H1 (cell line): ENCODE results near the gene ADSS1. TPM values are rescaled to one million over a fixed set of nuclear protein-coding genes. Genes with fewer than 3 reads are reported as not detected.

Experiments used
- CTCF ChIA-PET: fragments of 300-600 bp; sonication (Branson Sonifier 250); formaldehyde crosslinking; loops from one replicate; lab custom pipeline; 2021; ENCODE audit not compliant: partially characterized antibody; lab: Charles Lee
- POLR2A ChIA-PET: fragments of 300-600 bp; sonication (Branson Sonifier 250); formaldehyde crosslinking; loops from one replicate; lab custom pipeline; 2021; ENCODE audit warnings: inconsistent platforms; ENCODE audit not compliant: partially characterized antibody; lab: Charles Lee
- DNase-seq, 2 experiments: peaks; one replicate each; pipeline versions ENCODE4 v3.0.0 to v3.0.0-alpha.2; 2010 to 2022; ENCODE audit warnings: low spot score in 2 of 2, low read depth in 1 of 2, mixed read lengths in 1 of 2
- FAIRE-seq: peaks from 2 replicates; lab custom pipeline; 2011; peaks lifted over from hg19 to GRCh38; lab: Jason Lieb, UNC
- H2AFZ ChIP-seq: 2 replicates; pipeline ENCODE4 v1.8.1; 2012; ENCODE audit warnings: low read length, inconsistent platforms
- H2AK5ac ChIP-seq: 2 replicates; pipeline ENCODE4 v1.6.1; 2013; ENCODE audit warnings: low read depth, low read length
- H2BK120ac ChIP-seq: replicated peaks from 2 replicates; pipeline ENCODE3; 2013; ENCODE audit warnings: low read depth, low read length, inconsistent platforms
- H2BK12ac ChIP-seq: 2 replicates; pipeline ENCODE4 v1.6.1; 2013; ENCODE audit warnings: low read depth, low read length
- H2BK15ac ChIP-seq: 2 replicates; pipeline ENCODE4 v1.6.1; 2013; ENCODE audit warnings: low read length
- H2BK20ac ChIP-seq: 2 replicates; pipeline ENCODE4 v1.6.1; 2013; ENCODE audit warnings: low read length
- H2BK5ac ChIP-seq: 2 replicates; pipeline ENCODE4 v1.6.1; 2013; ENCODE audit warnings: low read depth, low read length
- H3K14ac ChIP-seq: 2 replicates; pipeline ENCODE4 v1.6.1; 2013; ENCODE audit warnings: inconsistent platforms; ENCODE audit not compliant: insufficient read length
- H3K18ac ChIP-seq: 2 replicates; pipeline ENCODE4 v1.6.1; 2013; ENCODE audit warnings: low read length; ENCODE audit errors: extremely low read depth
- H3K23ac ChIP-seq: 2 replicates; pipeline ENCODE4 v1.6.1; 2013; ENCODE audit warnings: inconsistent platforms; ENCODE audit not compliant: insufficient read length
- H3K23me2 ChIP-seq: 2 replicates; pipeline ENCODE4 v1.6.1; 2013; ENCODE audit warnings: low read depth, low read length
- H3K27ac ChIP-seq: 2 replicates; pipeline ENCODE4 v1.6.1; 2011; ENCODE audit warnings: low read depth, low read length, inconsistent platforms
- H3K27me3 ChIP-seq, 4 experiments: replicated peaks in 1 of 4; 1 replicate in 1 of 4; 2 replicates in 3 of 4; pipeline versions ENCODE4 v1.6.1 to v1.8.1; 2011 to 2013; ENCODE audit warnings: low read length in 3 of 4, mild to moderate bottlenecking in 3 of 4, inconsistent platforms in 2 of 4, mixed read lengths in 2 of 4, moderate library complexity in 1 of 4; ENCODE audit not compliant: control insufficient read depth in 3 of 4, insufficient read depth in 3 of 4; ENCODE audit errors: extremely low read depth in 1 of 4
- H3K36me3 ChIP-seq, 4 experiments: 2 replicates each; pipeline versions ENCODE4 v1.6.1 to v1.8.1; 2011 to 2013; ENCODE audit warnings: mild to moderate bottlenecking in 4 of 4, low read length in 3 of 4, moderate library complexity in 2 of 4, control low read depth in 1 of 4, inconsistent platforms in 1 of 4; ENCODE audit not compliant: insufficient read depth in 4 of 4, control insufficient read depth in 2 of 4
- H3K4ac ChIP-seq: replicated peaks from 2 replicates; pipeline ENCODE3; 2013; ENCODE audit warnings: low read length, low read depth, mixed read lengths, inconsistent platforms; ENCODE audit not compliant: insufficient read length
- H3K4me1 ChIP-seq, 4 experiments: replicated peaks in 1 of 4; 1 replicate in 1 of 4; 2 replicates in 3 of 4; pipeline versions ENCODE4 v1.6.1 to v1.8.1; 2011 to 2013; ENCODE audit warnings: low read length in 3 of 4, inconsistent platforms in 2 of 4, mixed read lengths in 1 of 4; ENCODE audit not compliant: insufficient read depth in 4 of 4, control insufficient read depth in 3 of 4
- H3K4me2 ChIP-seq, 2 experiments: 2 replicates each; pipeline versions ENCODE4 v1.6.1 to v1.8.1; 2011 to 2013; ENCODE audit warnings: low read depth in 2 of 2, low read length in 2 of 2, control low read depth in 1 of 2, inconsistent platforms in 1 of 2, mild to moderate bottlenecking in 1 of 2; ENCODE audit not compliant: insufficient read depth in 1 of 2
- H3K4me3 ChIP-seq, 4 experiments: fragments of 200-600, 300-600 bp in 1 of 4; sonication (generic), shearing (Covaris generic), sonication (Bioruptor Twin) in 1 of 4; 2 replicates each; pipeline versions ENCODE4 v1.5.1 to v1.8.1; 2011 to 2016; ENCODE audit warnings: low read length in 4 of 4, low read depth in 3 of 4, control low read depth in 2 of 4, inconsistent platforms in 2 of 4, mild to moderate bottlenecking in 2 of 4, mixed read lengths in 1 of 4, moderate library complexity in 1 of 4; ENCODE audit not compliant: insufficient read depth in 2 of 4; ENCODE audit errors: extremely low read depth in 1 of 4
- H3K56ac ChIP-seq: replicated peaks from 2 replicates; pipeline ENCODE3; 2013; ENCODE audit warnings: low read depth, mild to moderate bottlenecking, mixed read lengths, low read length, inconsistent platforms; ENCODE audit not compliant: insufficient read length
- H3K79me1 ChIP-seq: 2 replicates; pipeline ENCODE4 v1.6.1; 2013; ENCODE audit warnings: low read depth, low read length, control low read depth
- H3K79me2 ChIP-seq, 2 experiments: 2 replicates each; pipeline versions ENCODE4 v1.6.1 to v1.8.1; 2012 to 2013; ENCODE audit warnings: low read length in 2 of 2, mild to moderate bottlenecking in 2 of 2, inconsistent platforms in 1 of 2; ENCODE audit not compliant: insufficient read depth in 2 of 2, control insufficient read depth in 1 of 2
- H3K9ac ChIP-seq, 4 experiments: replicated peaks in 1 of 4; 1 replicate in 1 of 4; 2 replicates in 3 of 4; pipeline versions ENCODE4 v1.6.1 to v1.8.1; 2011 to 2013; ENCODE audit warnings: low read depth in 3 of 4, low read length in 3 of 4, control low read depth in 2 of 4, mild to moderate bottlenecking in 2 of 4, moderate library complexity in 2 of 4, inconsistent platforms in 1 of 4; ENCODE audit errors: extremely low read depth in 1 of 4
- H3K9me3 ChIP-seq, 2 experiments: 2 replicates each; pipeline versions ENCODE4 v1.6.1 to v1.8.1; 2012 to 2013; ENCODE audit warnings: mild to moderate bottlenecking in 2 of 2, moderate library complexity in 2 of 2, control low read depth in 1 of 2, inconsistent platforms in 1 of 2, low read depth in 1 of 2, low read length in 1 of 2, mixed read lengths in 1 of 2; ENCODE audit not compliant: insufficient read depth in 2 of 2
- H4K20me1 ChIP-seq, 2 experiments: replicated peaks in 1 of 2; 2 replicates each; pipeline versions ENCODE3 to v1.8.1; 2011 to 2013; ENCODE audit warnings: inconsistent platforms in 2 of 2, low read length in 2 of 2, mild to moderate bottlenecking in 1 of 2; ENCODE audit not compliant: insufficient read depth in 2 of 2, control insufficient read depth in 1 of 2
- H4K5ac ChIP-seq: 2 replicates; pipeline ENCODE4 v1.6.1; 2013; ENCODE audit warnings: low read length, low read depth, mixed read lengths, inconsistent platforms; ENCODE audit not compliant: insufficient read length
- H4K8ac ChIP-seq: 2 replicates; pipeline ENCODE4 v1.8.0; 2013; ENCODE audit warnings: mild to moderate bottlenecking, moderate library complexity, low read length, inconsistent platforms; ENCODE audit not compliant: insufficient read depth; ENCODE audit errors: extremely low read depth
- H4K91ac ChIP-seq: replicated peaks from 2 replicates; pipeline ENCODE3; 2013; ENCODE audit warnings: low read length, mixed read lengths, inconsistent platforms; ENCODE audit not compliant: insufficient read length
- CBX8 ChIP-seq: fragments of 300-800, 300-1000 bp; sonication (generic); IDR thresholded peaks from 2 replicates; pipeline ENCODE4 v1.7.1; 2016; ENCODE audit warnings: low read depth, low read length, borderline replicate concordance
- FOSL1 ChIP-seq: IDR thresholded peaks from 2 replicates; pipeline ENCODE4 v1.6.1; 2011; ENCODE audit warnings: mild to moderate bottlenecking, low read depth, low read length, moderate library complexity; ENCODE audit not compliant: insufficient read depth
- KDM5A ChIP-seq: fragments of 200-600 bp; IDR thresholded peaks from 2 replicates; pipeline ENCODE4 v1.7.1; 2012; ENCODE audit warnings: mild to moderate bottlenecking, low read length, inconsistent platforms, mixed read lengths
- MAFK ChIP-seq: IDR thresholded peaks from 2 replicates; pipeline ENCODE4 v1.6.1; 2012; ENCODE audit warnings: low read depth, mild to moderate bottlenecking, improper control_type of control experiment, low read length
- NANOG ChIP-seq: IDR thresholded peaks from 2 replicates; pipeline ENCODE4 v1.6.1; 2011; ENCODE audit warnings: low read length, low read depth, mild to moderate bottlenecking, inconsistent platforms; ENCODE audit not compliant: insufficient read depth, poor library complexity, severe bottlenecking
- RNF2 ChIP-seq: fragments of 200-900, 300-1000 bp; sonication (generic); IDR thresholded peaks from 2 replicates; pipeline ENCODE4 v1.7.1; 2016; ENCODE audit warnings: borderline replicate concordance, low read depth, mild to moderate bottlenecking, antibody characterized with exemption, low read length; ENCODE audit not compliant: poor library complexity, severe bottlenecking; ENCODE audit errors: missing control alignments
- SIN3A ChIP-seq, 2 experiments: IDR thresholded peaks in 1 of 2; conservative IDR thresholded peaks in 1 of 2; 2 replicates each; pipeline ENCODE4 v1.6.1; 2011 to 2012; ENCODE audit warnings: low read length in 2 of 2, improper control_type of control experiment in 1 of 2, low read depth in 1 of 2, mild to moderate bottlenecking in 1 of 2
- SP2 ChIP-seq: IDR thresholded peaks from 2 replicates; pipeline ENCODE4 v1.6.1; 2012; ENCODE audit warnings: mild to moderate bottlenecking, low read length, inconsistent platforms
- TAF1 ChIP-seq: IDR thresholded peaks from 2 replicates; pipeline ENCODE4 v1.6.1; 2011; ENCODE audit warnings: mild to moderate bottlenecking, low read depth, low read length
- USF2 ChIP-seq: IDR thresholded peaks from 2 replicates; pipeline ENCODE4 v1.6.1; 2011; ENCODE audit warnings: low read length, improper control_type of control experiment
- WGBS, 2 experiments: shearing (Covaris generic) in 1 of 2; methylation state at CpG; one replicate each; pipeline versions ENCODE4 v1.1.6 to v1.1.7; 2013 to 2015; ENCODE audit warnings: low lambda C conversion rate in 2 of 2, mixed read lengths in 2 of 2, inconsistent platforms in 1 of 2, low coverage in 1 of 2, missing lambda C conversion rate in 1 of 2; ENCODE audit not compliant: insufficient replicate concordance in 2 of 2, insufficient coverage in 1 of 2, insufficient read length in 1 of 2; ENCODE audit errors: extremely low coverage in 1 of 2, missing lambda C conversion rate in 1 of 2; 5-methylcytosine and 5-hydroxymethylcytosine counted together
- polyA plus RNA-seq, 7 experiments: library from polyadenylated mRNA; depleted of rRNA in 3 of 7; stranded (reverse) in 5 of 7; unstranded in 2 of 7; fragments of >200 nt in 5 of 7; fragments of 200-250 nt in 2 of 7; gene quantifications; 1 replicate in 5 of 7; 2 replicates in 1 of 7; 4 replicates in 1 of 7; pipeline versions ENCODE4 v1.2.1 to v1.2.3, GENCODE V29; 2011 to 2013; ENCODE audit warnings: missing spikeins in 2 of 7, mixed read lengths in 2 of 7
- total RNA-seq: library from RNA; stranded (reverse); fragmentation: NEBNext Ultra II Directional; extraction: Animal tissue kit (Norgen Biotek cat#: 25700); gene quantifications from 2 replicates; pipeline ENCODE4 v1.2.1, GENCODE V29; 2021

ADSS1 gene
- total and polyA plus RNA-seq, 2 of the 8 experiments (the other 6 are each of a cell fraction or from before 2014, with no cell fraction given) = 7.1 to 7.9 TPM

GRCh38 chr14:104741803-104742251, 17.8 kb downstream of the ADSS1 start:
- Histone ChIP-seq H3K14ac (no peak overlapping the region), H4K5ac (no peak overlapping the region), H2BK120ac (no peak overlapping the region), H3K23me2 (no peaks in the 10 kb centered on the region), H3K4ac (no peak overlapping the region), H3K23ac (no peak overlapping the region), H2AFZ (no peak overlapping the region), H4K20me1 (peaks cover 0 to 8% of the 10 kb centered on the region in 2 experiments), H3K9me3 (no peaks in the 10 kb centered on the region), H3K4me2 (no peak overlapping the region), H2BK5ac (no peak overlapping the region), H4K91ac (no peak overlapping the region), H2BK12ac (no peak overlapping the region), H3K9ac (no peak overlapping the region), H3K27ac (no peak overlapping the region), H3K4me1 (no peaks in the 10 kb centered on the region), H3K79me1 (no peaks in the 10 kb centered on the region), H3K18ac (no peak overlapping the region), H3K56ac (no peak overlapping the region), H2BK15ac (no peak overlapping the region), H3K36me3 (peaks cover 0 to 4% (median 0%) of the 10 kb centered on the region in 4 experiments; a peak in 1 of 8 replicates), H3K79me2 (no peaks in the 10 kb centered on the region), H2BK20ac (no peak overlapping the region), H3K27me3 (0 out of 7 replicates have a peak, but pooled peaks cover 0 to 2% (median 0%) of the 10 kb centered on the region in 4 experiments), H3K4me3 (no peak overlapping the region), H2AK5ac (no peak overlapping the region), H4K8ac (no peak overlapping the region; the same call in 1 of the 2 replicates)
- WGBS, 2 experiments = 91% methylated on average over 20 of the region's 23 CpGs; no CpG with 5 or more reads in 1 of the 2 experiments
- DNase-seq (no peak), FAIRE-seq (no peak)
- ChIA-PET POLR2A (interaction anchor here (1.3 kb wide), 1 partner anchor 11 kb away, joined by 6 read pairs; the partner anchor contains the start of gene SIVA1), CTCF (interaction anchor here (0.7 to 4.3 kb wide), 7 partner anchors 10 to 38 kb away, joined by 3 to 18 read pairs (median 4); partner anchors contain the start of gene SIVA1)
- no peak for TF ChIP-seq FOSL1
- TF ChIP-seq RNF2 = no peak
- no peak for TF ChIP-seq NANOG
- TF ChIP-seq SP2 = no peak
- TF ChIP-seq USF2 = no peak
- no peak for TF ChIP-seq TAF1
- no peak for TF ChIP-seq CBX8
- no peak for TF ChIP-seq MAFK
- no peak for TF ChIP-seq SIN3A (conservative IDR thresholded peaks at IDR 0.05 in 1 of 2, IDR thresholded peaks at IDR 0.05 in 1 of 2; ENCODE audit: low read depth in 1 of 2, low read length in 2 of 2)
- TF ChIP-seq KDM5A = no peak
